HG03280 (cell line): ENCODE measurements around the gene FAM163A.
"Not testable (repeated sequence)": the region's sequence is repeated elsewhere in the genome, so short reads cannot be mapped to it uniquely, and the experiment has no call there.

Experiments
- ATAC-seq: cut with Tn5 transposase; IDR thresholded peaks from one replicate; pipeline ENCODE4 v1.9.1; 2021; ENCODE audit warnings: mild to moderate bottlenecking, moderate library complexity; ENCODE audit not compliant: unreplicated experiment

FAM163A gene

GRCh38 chr1:179831852-179832699 lies 89.0 kb downstream of the FAM163A start:
- ATAC-seq, result no peak

GRCh38 chr1:179836686-179837445 lies 93.8 kb downstream of the FAM163A start:
- ATAC-seq, result not testable (repeated sequence)

GRCh38 chr1:179840107-179840506 lies 97.0 kb downstream of the FAM163A start:
- ATAC-seq, result no peak

GRCh38 chr1:179848233-179848632 lies 105.1 kb downstream of the FAM163A start:
- ATAC-seq, result no peak

- ATAC-seq, result no peak
Observed at GRCh38 chr1:179853102-179853501, 110.0 kb downstream of the FAM163A start.

- not testable (repeated sequence) for ATAC-seq
Observed at GRCh38 chr1:179855831-179856230, 112.7 kb downstream of the FAM163A start.

GRCh38 chr1:179856296-179856695 lies 113.2 kb downstream of the FAM163A start:
- no peak for ATAC-seq

GRCh38 chr1:179857009-179857408 lies 113.9 kb downstream of the FAM163A start:
- ATAC-seq, result no peak

GRCh38 chr1:179860652-179861051 lies 117.6 kb downstream of the FAM163A start:
- ATAC-seq, result no peak

GRCh38 chr1:179865377-179865776 lies 122.3 kb downstream of the FAM163A start:
- no peak for ATAC-seq
